A549 (cell line): Measurements from ENCODE around the gene ATP9B.

Experiments used
- CBX2 ChIP-seq: fragments of 200-600 bp; sonication (generic); IDR thresholded peaks from 2 replicates; pipeline ENCODE4 v1.6.1; 2016; ENCODE audit warnings: low read depth, mild to moderate bottlenecking, borderline replicate concordance
- ESRRA ChIP-seq: fragments of 150-350 bp; IDR thresholded peaks from 2 replicates; pipeline ENCODE4 v1.6.1; 2014; ENCODE audit warnings: mild to moderate bottlenecking, low read length, borderline replicate concordance
- POLR2A ChIP-seq: IDR thresholded peaks from 2 replicates; pipeline ENCODE4 v1.6.1; 2012; ENCODE audit warnings: mild to moderate bottlenecking, low read length
- TF ChIP-seq, protein P1 (sequence below): fragments of 150-350 bp; IDR thresholded peaks from 2 replicates; pipeline ENCODE4 v1.6.1; 2014; ENCODE audit warnings: low read depth, mild to moderate bottlenecking, low read length
- TF ChIP-seq, protein P2 (sequence below): fragments of >200 bp; sonication (Bioruptor Twin); formaldehyde crosslinking; IDR thresholded peaks from 3 replicates; pipeline ENCODE4 v1.5.1; 2016

DNA sequence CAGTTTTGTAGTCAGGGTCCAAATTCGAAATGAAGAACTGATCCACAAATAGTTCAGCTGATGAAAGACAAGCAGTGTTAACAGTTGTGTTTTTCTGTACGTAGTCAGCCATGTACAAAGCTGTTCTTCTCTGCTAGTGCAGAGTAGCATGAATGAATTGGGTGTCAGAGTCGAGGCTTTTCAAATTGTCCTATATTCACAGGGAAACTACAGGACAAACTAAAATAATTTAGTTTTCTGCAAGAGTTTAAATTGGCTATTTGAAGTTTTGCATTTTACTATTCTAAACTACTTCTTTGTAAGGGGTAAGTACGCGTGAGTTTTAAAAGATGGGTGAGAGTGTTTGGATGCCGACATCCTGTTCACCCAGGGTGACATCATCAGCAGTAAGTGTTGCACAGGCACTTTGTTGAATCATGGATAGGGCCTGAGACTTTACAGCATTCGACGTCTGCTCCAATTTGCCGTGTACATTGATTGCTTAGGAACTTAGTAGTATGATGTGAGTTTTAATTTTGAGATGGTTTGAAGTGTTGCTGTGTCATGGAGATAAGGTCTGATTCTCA is 179.4 kb downstream of the ATP9B start:
- TF ChIP-seq, protein P1, sequence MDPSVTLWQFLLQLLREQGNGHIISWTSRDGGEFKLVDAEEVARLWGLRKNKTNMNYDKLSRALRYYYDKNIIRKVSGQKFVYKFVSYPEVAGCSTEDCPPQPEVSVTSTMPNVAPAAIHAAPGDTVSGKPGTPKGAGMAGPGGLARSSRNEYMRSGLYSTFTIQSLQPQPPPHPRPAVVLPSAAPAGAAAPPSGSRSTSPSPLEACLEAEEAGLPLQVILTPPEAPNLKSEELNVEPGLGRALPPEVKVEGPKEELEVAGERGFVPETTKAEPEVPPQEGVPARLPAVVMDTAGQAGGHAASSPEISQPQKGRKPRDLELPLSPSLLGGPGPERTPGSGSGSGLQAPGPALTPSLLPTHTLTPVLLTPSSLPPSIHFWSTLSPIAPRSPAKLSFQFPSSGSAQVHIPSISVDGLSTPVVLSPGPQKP: no peak
- TF ChIP-seq, protein P2, sequence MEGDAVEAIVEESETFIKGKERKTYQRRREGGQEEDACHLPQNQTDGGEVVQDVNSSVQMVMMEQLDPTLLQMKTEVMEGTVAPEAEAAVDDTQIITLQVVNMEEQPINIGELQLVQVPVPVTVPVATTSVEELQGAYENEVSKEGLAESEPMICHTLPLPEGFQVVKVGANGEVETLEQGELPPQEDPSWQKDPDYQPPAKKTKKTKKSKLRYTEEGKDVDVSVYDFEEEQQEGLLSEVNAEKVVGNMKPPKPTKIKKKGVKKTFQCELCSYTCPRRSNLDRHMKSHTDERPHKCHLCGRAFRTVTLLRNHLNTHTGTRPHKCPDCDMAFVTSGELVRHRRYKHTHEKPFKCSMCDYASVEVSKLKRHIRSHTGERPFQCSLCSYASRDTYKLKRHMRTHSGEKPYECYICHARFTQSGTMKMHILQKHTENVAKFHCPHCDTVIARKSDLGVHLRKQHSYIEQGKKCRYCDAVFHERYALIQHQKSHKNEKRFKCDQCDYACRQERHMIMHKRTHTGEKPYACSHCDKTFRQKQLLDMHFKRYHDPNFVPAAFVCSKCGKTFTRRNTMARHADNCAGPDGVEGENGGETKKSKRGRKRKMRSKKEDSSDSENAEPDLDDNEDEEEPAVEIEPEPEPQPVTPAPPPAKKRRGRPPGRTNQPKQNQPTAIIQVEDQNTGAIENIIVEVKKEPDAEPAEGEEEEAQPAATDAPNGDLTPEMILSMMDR: no peak
- TF ChIP-seq ESRRA (no peak), CBX2 (no peak), POLR2A (no peak)
